Measurements from ENCODE around the gene KIF3C. TPM values are rescaled to one million over a fixed set of nuclear protein-coding genes. Genes with fewer than 3 reads are reported as not detected.
"Not testable (repeated sequence)": the region's sequence is repeated elsewhere in the genome, so short reads cannot be mapped to it uniquely, and the experiment has no call there.

Gene KIF3C
- total RNA-seq, 1 experiment from 2014 or later = 39.5 TPM

- no peak for DNase-seq (ENCODE audit: low spot score)
- Histone ChIP-seq H3K4me1 (ENCODE audit: insufficient read depth, low read length, poor library complexity, severe bottlenecking) (no peaks in the 10 kb centered on the region), H3K27ac (ENCODE audit: low read depth, low read length, poor library complexity, severe bottlenecking) (no peak overlapping the region), H3K36me3 (ENCODE audit: insufficient read depth, low read length, poor library complexity, severe bottlenecking) (no peaks in the 10 kb centered on the region), H3K4me3 (ENCODE audit: low read depth, low read length, poor library complexity, severe bottlenecking) (no peak overlapping the region), H3K9me3 (ENCODE audit: low read depth, low read length, poor library complexity, severe bottlenecking) (no peaks in the 10 kb centered on the region), H3K27me3 (replicated peaks; ENCODE audit: insufficient read depth, low read depth, low read length, poor library complexity) (no peaks in the 10 kb centered on the region)
- intact Hi-C loops (cut with micrococcal nuclease; ENCODE audit: unreplicated experiment) = no loop called here
- ChIA-PET POLR2A (ENCODE audit: low non-redundant PET) (no interaction called here), CTCF (no interaction called here)
- no peak for TF ChIP-seq CTCF (conservative IDR thresholded peaks at IDR 0.05; ENCODE audit: low read depth, low read length)
- no peak for TF ChIP-seq EZH2 (IDR thresholded peaks at IDR 0.05; ENCODE audit: borderline replicate concordance, low read depth, low read length, poor library complexity, severe bottlenecking)
- no TSS peak for BruUV-seq (replicated peaks)
Measured at GRCh38 chr2:25903216-25903776, 79.0 kb downstream of the KIF3C start.

- Histone ChIP-seq H3K27ac (ENCODE audit: low read depth, low read length, poor library complexity, severe bottlenecking) (no peak overlapping the region), H3K9me3 (ENCODE audit: low read depth, low read length, poor library complexity, severe bottlenecking) (no peaks in the 10 kb centered on the region), H3K27me3 (replicated peaks; ENCODE audit: insufficient read depth, low read depth, low read length, poor library complexity) (no peaks in the 10 kb centered on the region), H3K4me1 (ENCODE audit: insufficient read depth, low read length, poor library complexity, severe bottlenecking) (no peaks in the 10 kb centered on the region), H3K4me3 (ENCODE audit: low read depth, low read length, poor library complexity, severe bottlenecking) (no peak overlapping the region), H3K36me3 (ENCODE audit: insufficient read depth, low read length, poor library complexity, severe bottlenecking) (no peaks in the 10 kb centered on the region)
- DNase-seq (ENCODE audit: low spot score) = no peak
- CTCF ChIA-PET = no interaction called here
- POLR2A ChIA-PET (ENCODE audit: low non-redundant PET) = no interaction called here
- no TSS peak for BruUV-seq (replicated peaks)
- TF ChIP-seq EZH2 (IDR thresholded peaks at IDR 0.05; ENCODE audit: borderline replicate concordance, low read depth, low read length, poor library complexity, severe bottlenecking) (no peak), CTCF (conservative IDR thresholded peaks at IDR 0.05; ENCODE audit: low read depth, low read length) (no peak)
- intact Hi-C loops (cut with micrococcal nuclease; ENCODE audit: unreplicated experiment) = no loop called here
Measured at GRCh38 chr2:25899404-25899970, 82.8 kb downstream of the KIF3C start.

- no peaks in the 10 kb centered on the region for H3K9me3 ChIP-seq (ENCODE audit: low read depth, low read length, poor library complexity, severe bottlenecking)
- ChIA-PET CTCF (no interaction called here), POLR2A (ENCODE audit: low non-redundant PET) (no interaction called here)
- TF ChIP-seq CTCF (conservative IDR thresholded peaks at IDR 0.05; ENCODE audit: low read depth, low read length) (no peak), EZH2 (IDR thresholded peaks at IDR 0.05; ENCODE audit: borderline replicate concordance, low read depth, low read length, poor library complexity, severe bottlenecking) (no peak)
- H3K27ac ChIP-seq (ENCODE audit: low read depth, low read length, poor library complexity, severe bottlenecking) = no peak overlapping the region
- H3K4me1 ChIP-seq (ENCODE audit: insufficient read depth, low read length, poor library complexity, severe bottlenecking) = no peaks in the 10 kb centered on the region
- H3K4me3 ChIP-seq (ENCODE audit: low read depth, low read length, poor library complexity, severe bottlenecking) = no peak overlapping the region
- DNase-seq (ENCODE audit: low spot score) = no peak
- no peaks in the 10 kb centered on the region for H3K36me3 ChIP-seq (ENCODE audit: insufficient read depth, low read length, poor library complexity, severe bottlenecking)
- intact Hi-C loops (cut with micrococcal nuclease; ENCODE audit: unreplicated experiment) = no loop called here
- no peaks in the 10 kb centered on the region for H3K27me3 ChIP-seq (replicated peaks; ENCODE audit: insufficient read depth, low read depth, low read length, poor library complexity)
- no TSS peak for BruUV-seq (replicated peaks)
Measured at GRCh38 chr2:25897506-25897905, 84.8 kb downstream of the KIF3C start.

GRCh38 chr2:25896308-25896707 is 86.0 kb downstream of the KIF3C start:
- H3K27ac ChIP-seq (ENCODE audit: low read depth, low read length, poor library complexity, severe bottlenecking); H3K4me1 ChIP-seq (ENCODE audit: insufficient read depth, low read length, poor library complexity, severe bottlenecking); BruUV-seq (replicated peaks); H3K36me3 ChIP-seq (ENCODE audit: insufficient read depth, low read length, poor library complexity, severe bottlenecking); intact Hi-C loops (cut with micrococcal nuclease; ENCODE audit: unreplicated experiment); H3K9me3 ChIP-seq (ENCODE audit: low read depth, low read length, poor library complexity, severe bottlenecking); POLR2A ChIA-PET (ENCODE audit: low non-redundant PET); H3K27me3 ChIP-seq (replicated peaks; ENCODE audit: insufficient read depth, low read depth, low read length, poor library complexity); DNase-seq (ENCODE audit: low spot score); H3K4me3 ChIP-seq (ENCODE audit: low read depth, low read length, poor library complexity, severe bottlenecking); CTCF ChIA-PET: not testable (repeated sequence)
